ENCODE data around the gene PPM1K.
"Not testable (repeated sequence)": the region's sequence is repeated elsewhere in the genome, so short reads cannot be mapped to it uniquely, and the experiment has no call there.

The PPM1K gene

DNA sequence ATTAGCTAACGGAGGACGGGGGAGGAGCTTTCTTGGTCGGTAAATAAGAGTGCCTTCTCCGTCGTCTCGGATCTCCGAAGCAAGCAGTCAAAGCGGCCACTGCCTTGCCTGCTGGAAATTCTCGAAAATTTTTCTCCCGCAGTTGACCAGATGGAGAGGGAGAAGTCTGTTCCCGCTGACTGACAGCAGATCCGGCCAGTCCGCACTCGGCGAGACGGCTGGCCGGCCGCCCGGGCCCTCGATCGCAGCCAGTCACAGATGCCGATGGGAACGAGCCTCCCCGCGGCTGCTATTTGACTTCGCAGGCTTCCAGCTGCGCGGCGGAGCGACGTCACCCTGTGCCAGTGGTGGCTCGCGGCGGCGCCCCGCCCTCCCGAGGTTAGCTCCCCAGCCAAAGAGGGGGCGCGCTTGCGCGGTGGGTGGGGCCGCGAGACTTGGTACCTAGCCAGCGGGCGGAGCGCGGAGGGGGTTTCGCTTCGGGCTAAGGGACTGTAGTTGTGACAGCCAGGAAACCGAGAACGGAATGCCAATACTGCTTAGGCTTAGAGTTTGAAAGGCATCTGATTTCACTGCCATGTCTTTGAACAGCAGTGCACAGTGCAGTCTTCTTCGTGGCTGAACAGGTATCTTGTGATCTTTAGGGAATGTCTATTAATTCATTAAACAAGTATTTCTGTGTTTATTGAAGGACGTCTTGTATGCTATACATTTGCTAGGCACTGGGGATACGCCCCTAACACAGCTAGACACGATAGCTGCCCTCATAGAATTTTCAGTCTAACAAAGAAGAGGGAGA lies at the start of gene PPM1K:
PPM1K (minus strand) TSS at position 123 of the 796 bp plus-strand sequence. CDS start 5,978 bp downstream, outside the sequence.
- DNase-seq = peak; percentile 98

DNA sequence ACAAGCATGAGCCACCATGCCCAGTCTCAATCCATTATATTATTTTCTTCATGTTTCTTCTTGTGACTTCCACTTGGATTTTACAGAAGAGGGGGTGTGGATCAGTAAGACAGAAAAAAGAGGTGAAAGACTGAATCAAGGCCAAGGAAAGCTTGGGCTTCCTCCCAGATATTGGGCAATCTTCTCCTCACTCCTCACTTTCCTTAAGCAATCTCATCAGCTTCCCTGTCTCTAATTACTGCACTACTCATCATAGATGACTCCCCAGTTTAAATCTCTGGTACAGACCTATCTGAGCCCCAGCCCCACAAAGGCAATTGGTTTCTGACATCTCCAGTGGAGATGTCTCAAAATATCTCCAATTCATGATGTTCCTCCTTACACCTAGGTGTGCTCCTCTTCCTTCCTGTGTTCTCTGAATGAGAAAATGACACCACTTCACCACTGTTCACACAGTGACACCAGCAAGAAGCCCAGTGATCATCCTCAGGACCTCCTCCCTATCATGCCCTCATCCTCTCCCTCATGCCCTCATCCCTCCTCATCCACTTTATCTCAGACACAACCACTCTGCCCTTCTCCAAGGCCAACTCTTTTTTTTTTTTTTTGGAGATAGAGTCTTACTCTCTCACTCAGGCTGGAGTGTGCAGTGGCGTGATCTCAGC lies 49.5 kb upstream of the PPM1K start:
- no peak for DNase-seq

GRCh38 chr4:88327665-88328064 lies 43.3 kb upstream of the PPM1K start:
- no peak for DNase-seq

GRCh38 chr4:88320780-88321373 lies 36.5 kb upstream of the PPM1K start:
- DNase-seq = peak; percentile 73

GRCh38 chr4:88320224-88320779 lies 35.9 kb upstream of the PPM1K start:
- DNase-seq = no peak

DNA sequence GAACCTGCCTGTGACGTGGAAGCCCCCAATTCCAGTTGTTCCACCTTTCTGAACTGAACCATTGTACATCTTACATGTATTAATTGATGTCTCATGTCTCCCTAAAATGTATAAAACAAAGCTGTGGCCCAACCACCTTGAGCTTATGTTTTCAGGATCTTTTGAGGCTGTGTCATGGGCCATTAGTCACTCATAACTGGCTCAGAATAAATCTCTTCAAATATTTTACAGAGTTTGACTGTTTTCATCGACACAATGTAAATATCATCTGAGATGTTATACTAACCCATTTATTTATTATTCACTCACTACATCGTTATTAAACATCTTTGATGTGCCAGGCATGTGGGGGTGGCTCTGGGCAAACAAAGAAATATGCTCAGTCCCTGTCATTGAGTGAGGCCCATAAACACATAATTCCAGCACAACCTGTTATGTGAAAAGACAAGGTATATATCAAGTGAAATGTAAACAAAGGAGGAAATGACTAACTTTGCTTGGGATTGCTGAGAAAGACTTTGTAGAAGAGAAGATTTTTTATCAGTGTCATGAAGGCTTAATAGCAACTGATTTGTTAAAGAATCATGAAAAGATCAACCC lies 34.5 kb upstream of the PPM1K start:
- no peak for DNase-seq

DNA sequence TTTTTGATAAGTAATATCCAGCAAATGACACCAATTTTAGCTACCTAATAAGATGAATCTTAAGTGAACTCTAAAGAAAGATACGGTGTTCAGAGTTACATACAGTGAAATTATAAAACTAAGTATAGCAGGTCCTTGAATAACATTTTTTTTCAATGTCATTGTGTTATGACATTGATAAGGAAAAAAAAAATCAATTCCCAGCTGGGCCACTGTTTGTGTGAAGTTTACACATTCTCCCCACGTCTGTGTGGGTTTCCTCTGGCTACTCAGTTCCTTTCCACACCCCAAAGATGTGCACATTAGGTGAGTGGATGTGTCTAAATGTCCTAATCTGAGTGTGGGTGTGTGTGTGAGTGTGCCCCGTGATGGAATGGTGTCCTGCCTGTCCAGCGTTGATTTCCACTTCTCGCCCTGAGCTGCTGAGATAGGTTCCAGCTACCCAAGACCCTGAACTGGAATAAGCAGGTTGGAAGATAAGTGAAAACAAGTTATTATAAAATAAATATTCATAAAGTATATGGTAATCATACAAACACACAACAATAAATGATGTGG lies 31.2 kb upstream of the PPM1K start:
- DNase-seq = no peak

- not testable (repeated sequence) for DNase-seq
Measured at GRCh38 chr4:88313088-88313624, 28.8 kb upstream of the PPM1K start.

- DNase-seq = no peak
Measured at GRCh38 chr4:88308587-88308986, 24.2 kb upstream of the PPM1K start.

- DNase-seq = peak; percentile 85
Measured at GRCh38 chr4:88297725-88298454, 13.5 kb upstream of the PPM1K start.

DNA sequence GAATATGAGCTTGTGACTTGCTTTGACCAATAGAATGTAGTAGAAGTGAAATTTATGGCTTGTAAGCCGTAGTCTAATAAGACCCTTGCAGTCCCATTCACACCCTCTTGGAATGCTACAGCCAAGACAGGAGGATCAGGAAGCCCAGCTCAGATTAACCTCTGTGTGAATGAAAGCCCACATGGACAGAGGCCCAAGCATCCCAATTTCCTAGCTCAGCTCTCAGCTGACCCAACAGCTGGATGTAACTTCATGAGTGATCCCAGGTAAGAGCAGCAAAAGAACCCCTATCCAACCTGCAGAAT lies 12.8 kb upstream of the PPM1K start:
- no peak for DNase-seq

GRCh38 chr4:88296413-88297211 lies 12.3 kb upstream of the PPM1K start:
- no peak for DNase-seq

GRCh38 chr4:88295656-88296055 lies 11.3 kb upstream of the PPM1K start:
- DNase-seq = no peak

- DNase-seq = no peak
Measured at GRCh38 chr4:88291003-88291402, 6.6 kb upstream of the PPM1K start.

- DNase-seq = peak; percentile 30
Measured at GRCh38 chr4:88286897-88287296, 2.5 kb upstream of the PPM1K start.

DNA sequence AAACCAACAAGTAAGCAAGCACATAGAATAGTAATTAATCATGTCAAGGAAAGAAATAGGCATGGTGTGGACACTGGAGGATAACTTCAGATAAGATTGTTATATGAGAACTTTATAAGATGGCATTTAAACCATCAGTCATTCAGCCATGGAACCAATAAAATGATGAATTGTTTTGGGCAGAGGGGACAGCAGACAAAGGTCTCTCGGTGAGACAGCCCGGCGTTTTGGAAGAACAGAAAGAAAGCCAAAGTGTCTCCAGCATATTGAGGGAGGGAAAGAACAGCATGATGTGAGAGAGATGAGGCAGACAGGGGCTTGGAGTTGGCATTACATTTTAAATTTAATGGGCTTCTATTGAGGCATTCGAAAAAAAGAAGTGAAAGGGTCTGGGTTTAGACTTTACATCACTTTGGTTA lies 883 bp upstream of the PPM1K start:
- DNase-seq = no peak

DNA sequence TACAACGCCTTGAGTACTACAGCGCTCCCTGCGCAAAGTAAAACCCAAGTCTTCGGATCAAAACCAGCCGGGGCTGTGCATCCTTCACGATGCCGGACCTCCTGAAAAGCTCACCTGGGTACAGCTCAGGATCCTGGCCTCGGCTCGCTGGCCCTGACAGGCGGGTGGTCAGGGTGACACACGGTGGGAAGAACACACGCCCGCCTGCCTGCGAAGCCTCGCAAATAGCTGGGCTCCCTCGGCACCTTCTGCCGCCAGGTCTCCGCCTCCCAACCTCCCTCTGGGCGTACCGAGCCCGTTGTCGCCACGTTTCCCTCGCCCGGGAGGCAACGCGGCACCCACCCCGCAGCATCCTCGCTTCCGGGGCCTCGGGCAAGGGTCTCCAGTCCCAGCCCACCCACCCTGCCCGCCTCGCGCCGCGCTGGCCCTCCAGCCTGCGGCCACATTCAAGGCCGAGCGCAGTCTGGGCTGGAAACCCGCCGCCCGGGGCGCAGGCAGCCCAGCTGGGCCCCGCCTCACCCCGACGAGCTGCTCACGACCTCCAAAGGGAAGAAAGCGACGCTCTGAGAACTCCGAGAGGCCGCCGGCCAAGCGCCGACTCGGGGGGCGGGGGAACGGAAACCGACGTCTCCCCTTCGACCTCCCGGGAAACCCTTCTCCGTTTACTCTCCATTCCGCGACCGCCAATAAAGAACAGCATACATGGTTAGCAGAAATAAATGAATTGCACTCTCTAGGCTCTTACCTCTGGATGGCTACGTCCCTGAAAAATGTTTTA lies 511 bp downstream of the PPM1K start:
- DNase-seq = peak; percentile 87

- DNase-seq = no peak
Measured at GRCh38 chr4:88280228-88280795, 4.0 kb downstream of the PPM1K start.

DNA sequence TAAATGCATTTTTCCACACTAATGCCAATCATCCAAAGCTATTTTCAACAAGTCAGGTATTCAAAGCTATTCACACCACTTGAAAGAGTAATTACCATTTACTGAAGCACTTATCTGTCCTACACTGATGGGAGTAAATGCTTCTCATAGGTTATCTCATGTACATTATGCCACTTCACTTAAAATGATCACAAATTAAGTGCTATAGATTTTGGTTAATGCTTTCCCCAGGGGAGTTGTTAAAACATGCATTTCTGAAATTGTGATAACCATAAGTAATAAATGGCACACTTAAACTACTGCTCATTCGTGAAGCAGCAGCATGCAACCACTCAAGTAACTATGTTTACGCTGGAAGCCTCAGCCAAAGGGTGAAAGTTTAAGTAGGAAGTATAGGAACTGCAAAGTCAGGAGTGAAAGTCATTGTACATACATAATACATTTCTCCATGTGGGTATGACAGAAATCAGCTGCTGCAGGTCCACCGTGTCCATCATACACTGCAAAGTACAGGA lies 6.6 kb downstream of the PPM1K start:
- DNase-seq = no peak

Data from OCI-M1 (cell line).